ENCODE results near the gene NRCAM. TPM values are rescaled to one million over a fixed set of nuclear protein-coding genes. Genes with fewer than 3 reads are reported as not detected.

The NRCAM gene
- polyA plus RNA-seq, 3 donors = not detected

- Histone ChIP-seq H3K79me2 (ENCODE audit: insufficient read depth, low read length) (no peaks in the 10 kb centered on the region), H2AFZ (ENCODE audit: insufficient read depth, low read depth, low read length, poor library complexity, severe bottlenecking) (no peak overlapping the region), H3K4me2 (replicated peaks; ENCODE audit: extremely low read depth, low read length, poor library complexity, severe bottlenecking) (no peak overlapping the region), H3K36me3 (replicated peaks in 1 of 2; ENCODE audit: control insufficient read depth in 1 of 2, insufficient read depth in 2 of 2, low read length in 2 of 2) (no peaks in the 10 kb centered on the region), H4K20me1 (ENCODE audit: insufficient read depth, low read length) (no peaks in the 10 kb centered on the region), H3K9me3 (replicated peaks in 1 of 2; ENCODE audit: control insufficient read depth in 1 of 2, insufficient read depth in 1 of 2, low read length in 2 of 2) (no peaks in the 10 kb centered on the region), H3K9ac (ENCODE audit: insufficient read depth, low read length, poor library complexity, severe bottlenecking) (no peak overlapping the region), H3K4me3 (replicated peaks in 1 of 3; ENCODE audit: low read depth in 2 of 3, low read length in 3 of 3) (no peak overlapping the region), H3K4me1 (ENCODE audit: control insufficient read depth in 1 of 2, insufficient read depth in 2 of 2, low read length in 2 of 2) (no peaks in the 10 kb centered on the region), H3K27me3 (ENCODE audit: control insufficient read depth in 2 of 2, insufficient read depth in 2 of 2, low read length in 2 of 2) (no peaks in the 10 kb centered on the region), H3K27ac (ENCODE audit: low read depth in 1 of 2, low read length in 2 of 2) (no peak overlapping the region)
- H3K36me3 Mint-ChIP-seq = no peaks in the 10 kb centered on the region
- no CpG with 5 or more reads among the region's 1 CpG for WGBS (ENCODE audit: insufficient coverage)
- H3K9me3 Mint-ChIP-seq = peaks cover 0 to 3% (median 0%) of the 10 kb centered on the region in 7 donors
- no peak overlapping the region for H3K27ac Mint-ChIP-seq
- H3K27me3 Mint-ChIP-seq (ENCODE audit: low read depth in 3 of 3) = peaks cover 0 to 4% (median 2%) of the 10 kb centered on the region in 3 donors
- TF ChIP-seq, protein P1, sequence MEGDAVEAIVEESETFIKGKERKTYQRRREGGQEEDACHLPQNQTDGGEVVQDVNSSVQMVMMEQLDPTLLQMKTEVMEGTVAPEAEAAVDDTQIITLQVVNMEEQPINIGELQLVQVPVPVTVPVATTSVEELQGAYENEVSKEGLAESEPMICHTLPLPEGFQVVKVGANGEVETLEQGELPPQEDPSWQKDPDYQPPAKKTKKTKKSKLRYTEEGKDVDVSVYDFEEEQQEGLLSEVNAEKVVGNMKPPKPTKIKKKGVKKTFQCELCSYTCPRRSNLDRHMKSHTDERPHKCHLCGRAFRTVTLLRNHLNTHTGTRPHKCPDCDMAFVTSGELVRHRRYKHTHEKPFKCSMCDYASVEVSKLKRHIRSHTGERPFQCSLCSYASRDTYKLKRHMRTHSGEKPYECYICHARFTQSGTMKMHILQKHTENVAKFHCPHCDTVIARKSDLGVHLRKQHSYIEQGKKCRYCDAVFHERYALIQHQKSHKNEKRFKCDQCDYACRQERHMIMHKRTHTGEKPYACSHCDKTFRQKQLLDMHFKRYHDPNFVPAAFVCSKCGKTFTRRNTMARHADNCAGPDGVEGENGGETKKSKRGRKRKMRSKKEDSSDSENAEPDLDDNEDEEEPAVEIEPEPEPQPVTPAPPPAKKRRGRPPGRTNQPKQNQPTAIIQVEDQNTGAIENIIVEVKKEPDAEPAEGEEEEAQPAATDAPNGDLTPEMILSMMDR (IDR thresholded peaks at IDR 0.05) = no peak
- intact Hi-C loops (cut with micrococcal nuclease) = no loop called here
- no peak for DNase-seq
- no peak overlapping the region for H3K4me3 Mint-ChIP-seq
- no peaks in the 10 kb centered on the region for H3K4me1 Mint-ChIP-seq
These were observed 208.6 kb downstream of the NRCAM start for GRCh38 chr7:108247614-108248013.

DNA sequence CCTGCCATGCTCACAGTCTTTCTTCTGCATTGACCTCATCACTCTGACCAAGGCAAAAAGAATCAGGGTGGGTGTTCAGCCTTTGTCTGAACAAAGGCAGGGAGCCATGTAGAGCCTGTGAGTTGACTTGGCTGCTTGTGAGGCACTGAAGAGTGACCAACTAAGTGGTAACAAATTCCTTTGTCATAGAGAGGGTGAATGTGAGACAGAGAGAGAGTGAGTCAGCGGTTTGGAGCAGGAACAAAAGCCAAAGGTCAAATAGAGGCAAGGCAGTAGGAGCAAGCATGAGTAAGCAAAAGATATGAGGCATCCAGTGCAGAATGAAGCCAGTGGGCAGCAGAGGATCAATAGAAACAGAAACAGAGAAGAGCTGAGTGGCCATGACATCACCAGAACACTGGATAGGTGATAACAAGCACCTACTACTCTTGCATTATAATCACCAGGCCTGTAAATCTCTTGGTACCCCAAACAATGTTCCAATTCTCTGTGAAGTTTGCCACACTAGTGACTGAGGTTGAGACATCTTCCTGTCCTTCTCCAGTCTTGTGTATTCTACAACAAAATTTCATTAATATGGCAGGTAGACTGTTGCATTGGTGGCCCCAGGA, 209.9 kb downstream of the NRCAM start:
- DNase-seq = no peak
- Histone ChIP-seq H3K36me3 (replicated peaks in 1 of 2; ENCODE audit: control insufficient read depth in 1 of 2, insufficient read depth in 2 of 2, low read length in 2 of 2) (no peaks in the 10 kb centered on the region), H3K9me3 (replicated peaks in 1 of 2; ENCODE audit: control insufficient read depth in 1 of 2, insufficient read depth in 1 of 2, low read length in 2 of 2) (no peaks in the 10 kb centered on the region), H3K27me3 (ENCODE audit: control insufficient read depth in 2 of 2, insufficient read depth in 2 of 2, low read length in 2 of 2) (no peaks in the 10 kb centered on the region), H2AFZ (ENCODE audit: insufficient read depth, low read depth, low read length, poor library complexity, severe bottlenecking) (no peak overlapping the region), H3K9ac (ENCODE audit: insufficient read depth, low read length, poor library complexity, severe bottlenecking) (no peak overlapping the region), H3K27ac (ENCODE audit: low read depth in 1 of 2, low read length in 2 of 2) (no peak overlapping the region), H3K4me3 (replicated peaks in 1 of 3; ENCODE audit: low read depth in 2 of 3, low read length in 3 of 3) (no peak overlapping the region), H3K4me2 (replicated peaks; ENCODE audit: extremely low read depth, low read length, poor library complexity, severe bottlenecking) (no peak overlapping the region), H4K20me1 (ENCODE audit: insufficient read depth, low read length) (no peaks in the 10 kb centered on the region), H3K4me1 (ENCODE audit: control insufficient read depth in 1 of 2, insufficient read depth in 2 of 2, low read length in 2 of 2) (no peaks in the 10 kb centered on the region), H3K79me2 (ENCODE audit: insufficient read depth, low read length) (no peaks in the 10 kb centered on the region)
- intact Hi-C loops (cut with micrococcal nuclease) = no loop called here
- Mint-ChIP-seq H3K36me3 (no peaks in the 10 kb centered on the region), H3K4me1 (no peaks in the 10 kb centered on the region), H3K27me3 (ENCODE audit: low read depth in 3 of 3) (peaks cover 0 to 2% (median 2%) of the 10 kb centered on the region in 3 donors), H3K9me3 (peaks cover 0 to 3% (median 0%) of the 10 kb centered on the region in 7 donors), H3K27ac (no peak overlapping the region), H3K4me3 (no peak overlapping the region)
- WGBS (ENCODE audit: insufficient coverage) = 78% methylated on average over 1 of the region's 1 CpG
- TF ChIP-seq, protein P1 (IDR thresholded peaks at IDR 0.05) = no peak

Measured in CD14-positive monocyte (primary cell).